ENCODE data around the gene HES2. TPM values are rescaled to one million over a fixed set of nuclear protein-coding genes. Genes with fewer than 3 reads are reported as not detected.

Gene HES2
- total and polyA plus RNA-seq, 9 of the 15 experiments (the other 6 are each of a cell fraction or from before 2014, with no cell fraction given) = 0.05 to 0.18 (median 0.07) TPM; not detected in 4

- TF ChIP-seq CTCFL (IDR thresholded peaks at IDR 0.05; ENCODE audit: borderline replicate concordance, insufficient read depth, low read depth, low read length, poor library complexity, severe bottlenecking) (peak; percentile 53), CTCF (IDR thresholded peaks at IDR 0.05 in 2 of 3, conservative IDR thresholded peaks at IDR 0.05 in 1 of 3; ENCODE audit: insufficient read depth in 2 of 3, low read depth in 1 of 3, low read length in 3 of 3) (peak in 1 of 3 experiments; percentile 44; a peak in 3 of 6 replicates)
These were observed 29.3 kb upstream of the HES2 start (continued) for GRCh38 chr1:6448749-6449631.

All from K562 (cell line).